Esophagus muscularis mucosa (tissue), 4 donors: Measurements from ENCODE around the gene SMARCC1. TPM values are rescaled to one million over a fixed set of nuclear protein-coding genes. Genes with fewer than 3 reads are reported as not detected.
"Not testable (repeated sequence)": the region's sequence is repeated elsewhere in the genome, so short reads cannot be mapped to it uniquely, and the experiment has no call there.

Source experiments
- DNase-seq: peaks from one replicate; pipeline ENCODE4 v3.0.0-alpha.2; 2017; ENCODE audit errors: extremely low spot score
- H3K27ac ChIP-seq, 4 donors: fragments of 200-600 bp; sonication (generic); replicated peaks in 1 of 4; 1 replicate in 3 of 4; 2 replicates in 1 of 4; pipeline ENCODE4 v1.5.1; 2016 to 2019; ENCODE audit warnings: mild to moderate bottlenecking in 1 of 4
- H3K27me3 ChIP-seq, 4 donors: fragments of 200-600 bp; sonication (generic); one replicate each; pipeline versions ENCODE4 v1.5.1 to v1.6.0; 2016 to 2019
- H3K36me3 ChIP-seq, 4 donors: fragments of 200-600 bp; sonication (generic); one replicate each; pipeline ENCODE4 v1.5.1; 2016 to 2019
- H3K4me1 ChIP-seq, 4 donors: fragments of 200-600 bp; sonication (generic); one replicate each; pipeline ENCODE4 v1.5.1; 2016 to 2019
- H3K4me3 ChIP-seq, 4 donors: fragments of 200-600 bp; sonication (generic); 1 replicate in 2 of 4; 2 replicates in 2 of 4; pipeline ENCODE4 v1.5.1; 2016 to 2019; ENCODE audit warnings: mild to moderate bottlenecking in 4 of 4, moderate library complexity in 1 of 4
- H3K9me3 ChIP-seq, 4 donors: fragments of 200-600 bp; sonication (generic); 1 replicate in 3 of 4; 2 replicates in 1 of 4; pipeline ENCODE4 v1.5.1; 2016 to 2019
- CTCF ChIP-seq, 3 experiments: fragments of 200-600 bp in 2 of 3; fragments of 450-650 bp in 1 of 3; sonication (generic) in 2 of 3; IDR thresholded peaks; one replicate each; pipeline ENCODE4 v1.5.1; 2017 to 2019; ENCODE audit warnings: antibody characterized with exemption in 3 of 3, mild to moderate bottlenecking in 2 of 3, moderate library complexity in 1 of 3
- EP300 ChIP-seq: sonication (generic); formaldehyde crosslinking; IDR thresholded peaks from one replicate; pipeline ENCODE4 v1.6.1; 2017; ENCODE audit warnings: antibody characterized with exemption
- POLR2A ChIP-seq: fragments of 450-650 bp; IDR thresholded peaks from one replicate; pipeline ENCODE4 v1.6.1; 2017; ENCODE audit warnings: antibody characterized with exemption, moderate library complexity, mild to moderate bottlenecking, low read depth
- POLR2AphosphoS5 ChIP-seq, 2 donors: sonication (generic); formaldehyde crosslinking; IDR thresholded peaks; one replicate each; pipeline ENCODE4 v1.6.1; 2017; ENCODE audit warnings: antibody characterized with exemption in 2 of 2
- WGBS: methylation state at CpG from one replicate; pipeline ENCODE4 v1.1.5; 2018; 5-methylcytosine and 5-hydroxymethylcytosine counted together
- intact Hi-C: fragments of 100-400 bp; cut with DNase I; formaldehyde crosslinking; loops from one replicate; pipeline ENCODE4 v1.15.1; 2023
- total RNA-seq, 4 donors: library from RNA; depleted of rRNA; stranded (reverse); fragments of >200 nt; gene quantifications; one replicate each; pipeline versions ENCODE4 v1.1.0 to v1.2.1, GENCODE V29; 2016

SMARCC1 gene
- total RNA-seq, 4 donors from 2014 or later: 46.1 to 57.2 (median 49.7) TPM

DNA sequence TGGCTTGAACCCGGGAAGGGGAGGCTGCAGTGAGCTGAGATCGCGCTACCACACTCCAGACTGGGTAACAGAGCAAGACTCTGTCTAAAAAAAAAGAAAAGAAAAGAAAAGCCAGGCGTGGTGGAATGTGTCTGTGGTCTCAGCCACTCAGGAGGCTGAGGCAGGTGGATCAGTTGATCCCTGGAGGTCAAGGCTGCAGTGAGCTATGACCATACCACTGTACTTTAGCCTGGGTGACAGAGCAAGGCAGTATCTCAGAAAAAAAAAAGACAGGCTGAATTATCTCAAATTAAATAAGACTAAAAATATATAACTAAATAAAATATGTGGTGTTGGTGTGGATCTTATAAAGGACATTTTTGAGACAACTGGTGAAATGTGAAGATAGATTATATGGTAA, 20.6 kb downstream of the SMARCC1 start:
- Histone ChIP-seq H3K4me1 (peaks cover 4 to 17% (median 15%) of the 10 kb centered on the region in 4 donors), H3K36me3 (peaks cover 0 to 35% (median 8%) of the 10 kb centered on the region in 4 donors), H3K4me3 (no peak overlapping the region), H3K9me3 (no peaks in the 10 kb centered on the region), H3K27me3 (no peaks in the 10 kb centered on the region), H3K27ac (no peak overlapping the region)
- DNase-seq: no peak
- 91% methylated on average over 4 of the region's 4 CpGs for WGBS
- intact Hi-C loops: no loop called here
- no peak for TF ChIP-seq POLR2A
- TF ChIP-seq CTCF (IDR thresholded peaks at IDR 0.05): no peak
- no peak for TF ChIP-seq POLR2AphosphoS5 (IDR thresholded peaks at IDR 0.05)
- TF ChIP-seq EP300: no peak

DNA sequence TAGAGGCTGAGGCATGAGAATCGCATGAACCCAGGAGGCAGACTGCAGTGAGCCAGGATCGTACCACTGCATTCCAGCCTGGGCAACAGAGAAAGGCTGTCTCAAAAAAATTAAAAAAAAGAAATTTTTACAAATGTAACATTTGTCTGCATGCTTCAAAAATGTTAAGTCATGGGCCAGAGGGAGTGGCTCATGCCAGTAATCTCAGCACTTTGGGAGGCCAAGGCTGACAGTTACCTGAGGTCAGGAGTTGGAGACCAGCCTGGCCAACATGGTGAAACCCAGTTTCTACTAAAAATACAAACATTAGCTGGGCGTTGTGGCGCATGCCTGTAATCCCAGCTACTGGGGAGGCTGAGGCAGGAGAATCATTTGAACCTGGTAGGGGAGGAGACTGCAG, 21.5 kb downstream of the SMARCC1 start:
- WGBS: 92% methylated on average over 4 of the region's 4 CpGs
- Histone ChIP-seq H3K4me1 (peaks cover 4 to 12% (median 10%) of the 10 kb centered on the region in 4 donors), H3K36me3 (peaks cover 0 to 35% (median 6%) of the 10 kb centered on the region in 4 donors)
- H3K27ac ChIP-seq, DNase-seq, H3K27me3 ChIP-seq, H3K4me3 ChIP-seq, H3K9me3 ChIP-seq, intact Hi-C loops: not testable (repeated sequence)

GRCh38 chr3:47758261-47759025, 23.2 kb downstream of the SMARCC1 start:
- TF ChIP-seq POLR2A (no peak), POLR2AphosphoS5 (IDR thresholded peaks at IDR 0.05) (no peak), EP300 (no peak), CTCF (IDR thresholded peaks at IDR 0.05) (no peak)
- 94% methylated on average over 14 of the region's 14 CpGs for WGBS
- Histone ChIP-seq H3K27ac (no peak overlapping the region), H3K9me3 (no peaks in the 10 kb centered on the region), H3K36me3 (peaks cover 0 to 19% (median 6%) of the 10 kb centered on the region in 4 donors), H3K4me1 (peaks cover 4 to 12% (median 9%) of the 10 kb centered on the region in 4 donors), H3K4me3 (no peak overlapping the region), H3K27me3 (no peaks in the 10 kb centered on the region)
- DNase-seq: no peak
- intact Hi-C loops: no loop called here

- Histone ChIP-seq H3K27ac (no peak overlapping the region), H3K4me3 (no peak overlapping the region), H3K4me1 (no peaks in the 10 kb centered on the region), H3K36me3 (peaks cover 0 to 20% (median 10%) of the 10 kb centered on the region in 4 donors), H3K9me3 (no peaks in the 10 kb centered on the region), H3K27me3 (no peaks in the 10 kb centered on the region)
- TF ChIP-seq CTCF (IDR thresholded peaks at IDR 0.05) (no peak), POLR2A (no peak), POLR2AphosphoS5 (IDR thresholded peaks at IDR 0.05) (no peak), EP300 (no peak)
- DNase-seq: no peak
- intact Hi-C loops: no loop called here
- 96% methylated on average over 3 of the region's 3 CpGs for WGBS
Measured at GRCh38 chr3:47752716-47753115, 29.0 kb downstream of the SMARCC1 start.

DNA sequence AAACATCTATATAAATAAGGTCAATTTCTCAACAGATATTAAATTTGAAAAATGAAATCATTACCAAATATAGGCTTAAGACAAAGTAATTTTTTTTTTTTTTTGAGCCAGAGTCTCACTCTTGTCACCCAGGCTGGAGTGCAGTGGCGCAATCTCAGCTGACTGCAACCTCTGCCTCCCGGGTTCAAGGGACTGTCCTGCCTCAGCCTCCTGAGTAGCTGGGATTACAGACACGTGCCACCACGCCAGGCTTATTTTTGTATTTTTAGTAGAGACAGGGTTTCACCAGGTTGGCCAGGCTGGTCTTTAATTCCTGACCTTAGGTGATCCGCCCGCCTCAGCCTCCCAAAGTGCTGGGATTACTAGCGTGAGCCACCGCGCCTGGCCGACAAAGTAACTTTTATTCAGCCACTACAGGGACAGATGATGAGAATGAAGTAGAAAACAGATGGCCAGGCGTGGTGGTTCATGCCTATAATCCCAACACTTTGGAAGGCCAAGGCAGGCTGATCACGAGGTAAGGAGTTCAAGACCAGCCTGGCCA, 30.8 kb downstream of the SMARCC1 start:
- peaks cover 0 to 15% (median 4%) of the 10 kb centered on the region in 4 donors for H3K36me3 ChIP-seq
- WGBS: 94% methylated on average over 12 of the region's 12 CpGs
- intact Hi-C loops, H3K27me3 ChIP-seq, H3K4me3 ChIP-seq, H3K27ac ChIP-seq, H3K4me1 ChIP-seq, DNase-seq, H3K9me3 ChIP-seq: not testable (repeated sequence)
